HUES48 (cell line): Measurements from ENCODE around the gene CENPV.

Experiments used
- H3K27ac ChIP-seq: one replicate; pipeline ENCODE4 v1.7.0; 2013; ENCODE audit warnings: low read depth, low read length, inconsistent platforms
- H3K27me3 ChIP-seq: 2 replicates; pipeline ENCODE4 v1.6.1; 2013; ENCODE audit warnings: mild to moderate bottlenecking, low read length; ENCODE audit not compliant: control insufficient read depth, insufficient read depth
- H3K36me3 ChIP-seq: 2 replicates; pipeline ENCODE4 v1.6.1; 2013; ENCODE audit warnings: low read length; ENCODE audit not compliant: control insufficient read depth, insufficient read depth
- H3K4me1 ChIP-seq: 2 replicates; pipeline ENCODE4 v1.6.1; 2013; ENCODE audit warnings: mild to moderate bottlenecking, low read length; ENCODE audit not compliant: control insufficient read depth, insufficient read depth
- H3K4me3 ChIP-seq: 2 replicates; pipeline ENCODE4 v1.5.1; 2013; ENCODE audit warnings: mild to moderate bottlenecking, low read depth, low read length
- H3K9ac ChIP-seq: 2 replicates; pipeline ENCODE4 v1.6.1; 2013; ENCODE audit warnings: mild to moderate bottlenecking, low read depth, low read length, moderate library complexity
- H3K9me3 ChIP-seq: 2 replicates; pipeline ENCODE4 v1.6.1; 2013; ENCODE audit warnings: low read length; ENCODE audit not compliant: control insufficient read depth, insufficient read depth

The CENPV gene

GRCh38 chr17:16358394-16358793 is 5.1 kb upstream of the CENPV start:
- H3K9me3 ChIP-seq = no peaks in the 10 kb centered on the region
- no peaks in the 10 kb centered on the region for H3K36me3 ChIP-seq
- H3K4me1 ChIP-seq = peaks cover 5% of the 10 kb centered on the region; the same call in 1 of the 2 replicates

GRCh38 chr17:16354585-16354984 is 1.3 kb upstream of the CENPV start:
- no peaks in the 10 kb centered on the region for H3K9me3 ChIP-seq
- peaks cover 3% of the 10 kb centered on the region; the same call in 1 of the 2 replicates for H3K27me3 ChIP-seq
- no peak overlapping the region for H3K27ac ChIP-seq
- peaks cover 5% of the 10 kb centered on the region for H3K4me1 ChIP-seq
- H3K4me3 ChIP-seq = no peak overlapping the region
- peaks cover 4% of the 10 kb centered on the region for H3K36me3 ChIP-seq
- no peak overlapping the region for H3K9ac ChIP-seq

More at GRCh38 chr17:16358394-16358793, 5.1 kb upstream of the CENPV start:
- Histone ChIP-seq H3K27me3 (peaks cover 3% of the 10 kb centered on the region; the same call in 1 of the 2 replicates), H3K9ac (no peak overlapping the region), H3K27ac (no peak overlapping the region), H3K4me3 (no peak overlapping the region)

GRCh38 chr17:16352667-16353316 is 477 bp downstream of the CENPV start:
- H3K4me3 ChIP-seq = peak overlapping the region; percentile 97
- H3K9ac ChIP-seq = peak overlapping the region; percentile 96
- peaks cover 5% of the 10 kb centered on the region for H3K4me1 ChIP-seq
- H3K9me3 ChIP-seq = no peaks in the 10 kb centered on the region
- peaks cover 22% of the 10 kb centered on the region for H3K36me3 ChIP-seq
- H3K27ac ChIP-seq = peak overlapping the region; percentile 86
- H3K27me3 ChIP-seq = peaks cover 3% of the 10 kb centered on the region; the same call in 1 of the 2 replicates

GRCh38 chr17:16352303-16352666 is 984 bp downstream of the CENPV start:
- Histone ChIP-seq H3K9ac (peak overlapping the region; percentile 96), H3K27ac (peak overlapping the region; percentile 86), H3K36me3 (peaks cover 27% of the 10 kb centered on the region)

GRCh38 chr17:16351831-16352230 is 1.4 kb downstream of the CENPV start:
- H3K9ac ChIP-seq = peak overlapping the region; percentile 96

More at GRCh38 chr17:16352303-16352666, 984 bp downstream of the CENPV start:
- Histone ChIP-seq H3K4me1 (peaks cover 5% of the 10 kb centered on the region), H3K27me3 (peaks cover 3% of the 10 kb centered on the region; the same call in 1 of the 2 replicates), H3K4me3 (peak overlapping the region; percentile 97), H3K9me3 (no peaks in the 10 kb centered on the region)

GRCh38 chr17:16349431-16349830 is 3.8 kb downstream of the CENPV start:
- Histone ChIP-seq H3K9ac (no peak overlapping the region), H3K36me3 (peaks cover 47% of the 10 kb centered on the region), H3K27me3 (peaks cover 3% of the 10 kb centered on the region; the same call in 1 of the 2 replicates)

More at GRCh38 chr17:16351831-16352230, 1.4 kb downstream of the CENPV start:
- Histone ChIP-seq H3K4me3 (peak overlapping the region; percentile 97), H3K4me1 (peaks cover 5% of the 10 kb centered on the region), H3K9me3 (no peaks in the 10 kb centered on the region), H3K36me3 (peaks cover 32% of the 10 kb centered on the region), H3K27ac (peak overlapping the region; percentile 86), H3K27me3 (peaks cover 3% of the 10 kb centered on the region; the same call in 1 of the 2 replicates)

GRCh38 chr17:16348586-16348985 is 4.7 kb downstream of the CENPV start:
- Histone ChIP-seq H3K4me1 (peaks cover under 1% of the 10 kb centered on the region), H3K9ac (no peak overlapping the region), H3K9me3 (no peaks in the 10 kb centered on the region), H3K27ac (no peak overlapping the region), H3K4me3 (no peak overlapping the region), H3K27me3 (peaks cover under 1% of the 10 kb centered on the region; the same call in 1 of the 2 replicates), H3K36me3 (peaks cover 55% of the 10 kb centered on the region)

More at GRCh38 chr17:16349431-16349830, 3.8 kb downstream of the CENPV start:
- no peak overlapping the region for H3K27ac ChIP-seq
- peaks cover 5% of the 10 kb centered on the region for H3K4me1 ChIP-seq
- H3K9me3 ChIP-seq = no peaks in the 10 kb centered on the region
- H3K4me3 ChIP-seq = no peak overlapping the region

GRCh38 chr17:16346721-16347271 is 6.5 kb downstream of the CENPV start:
- no peak overlapping the region for H3K9ac ChIP-seq
- H3K36me3 ChIP-seq = peaks cover 69% of the 10 kb centered on the region
- H3K9me3 ChIP-seq = no peaks in the 10 kb centered on the region
- no peaks in the 10 kb centered on the region for H3K27me3 ChIP-seq
- no peak overlapping the region for H3K27ac ChIP-seq
- H3K4me3 ChIP-seq = no peak overlapping the region
- H3K4me1 ChIP-seq = no peaks in the 10 kb centered on the region; the same call in 1 of the 2 replicates

GRCh38 chr17:16345565-16345964 is 7.7 kb downstream of the CENPV start:
- H3K4me3 ChIP-seq = no peak overlapping the region
- no peaks in the 10 kb centered on the region for H3K9me3 ChIP-seq
- peaks cover 69% of the 10 kb centered on the region for H3K36me3 ChIP-seq
- no peak overlapping the region for H3K27ac ChIP-seq
- no peak overlapping the region for H3K9ac ChIP-seq
- no peaks in the 10 kb centered on the region for H3K4me1 ChIP-seq
- H3K27me3 ChIP-seq = no peaks in the 10 kb centered on the region

GRCh38 chr17:16343569-16343968 is 9.7 kb downstream of the CENPV start:
- Histone ChIP-seq H3K9ac (no peak overlapping the region), H3K36me3 (peaks cover 54% of the 10 kb centered on the region), H3K27me3 (no peaks in the 10 kb centered on the region), H3K4me3 (no peak overlapping the region), H3K4me1 (no peaks in the 10 kb centered on the region), H3K27ac (no peak overlapping the region), H3K9me3 (no peaks in the 10 kb centered on the region)

- Histone ChIP-seq H3K4me3 (no peak overlapping the region), H3K27me3 (no peaks in the 10 kb centered on the region), H3K9ac (no peak overlapping the region), H3K4me1 (no peaks in the 10 kb centered on the region), H3K9me3 (no peaks in the 10 kb centered on the region), H3K27ac (no peak overlapping the region), H3K36me3 (peaks cover 48% of the 10 kb centered on the region)
Measured at GRCh38 chr17:16342979-16343378, 10.3 kb downstream of the CENPV start.
